K562 (cell line): ENCODE results near the gene HNRNPLL. TPM values are rescaled to one million over a fixed set of nuclear protein-coding genes. Genes with fewer than 3 reads are reported as not detected.

Experiments used
- ATAC-seq: fragments of 200-7000 bp; cut with Tn5 transposase; 3 replicates; pipeline ENCODE4 v1.9.1; 2020; ENCODE audit warnings: moderate library complexity
- BruUV-seq: library from RNA; stranded (reverse); fragments of 400-500 nt; replicated peaks from 2 replicates; lab custom pipeline; 2021; lab: Mats Ljungman, UMichigan
- CTCF ChIA-PET: fragments of 300-600 bp; formaldehyde crosslinking; extraction: SDS; loops from one replicate; lab custom pipeline; 2021; ENCODE audit warnings: low intra/inter-chr PET ratio; lab: Yijun Ruan, JAX
- POLR2A ChIA-PET: fragments of 300-600, 350-650 bp; sonication (Branson Sonifier 250); formaldehyde crosslinking; extraction: SDS; loops from one replicate; lab custom pipeline; 2021; ENCODE audit warnings: antibody characterized with exemption, inconsistent platforms; lab: Yijun Ruan, JAX
- DNase-seq, 4 experiments: peaks; one replicate each; pipeline versions ENCODE4 v3.0.0 to v3.0.0-alpha.2; 2011 to 2018; ENCODE audit warnings: low spot score in 3 of 4, mixed read lengths in 3 of 4; ENCODE audit errors: extremely low read depth in 1 of 4
- FAIRE-seq: peaks from 2 replicates; lab custom pipeline; 2011; peaks lifted over from hg19 to GRCh38; lab: Jason Lieb, UNC
- H2AFZ ChIP-seq: 2 replicates; pipeline ENCODE4 v1.6.0; 2011; ENCODE audit warnings: low read depth, low read length, control low read depth, inconsistent platforms
- H3K27ac ChIP-seq: fragments of 200-600 bp; 3 replicates; pipeline ENCODE4 v1.8.0; 2011; ENCODE audit warnings: low read depth, mild to moderate bottlenecking, control low read depth, inconsistent platforms, low read length, moderate library complexity, mixed read lengths; ENCODE audit errors: extremely low read depth
- H3K27me3 ChIP-seq, 2 experiments: fragments of 300-600 bp in 1 of 2; 2 replicates in 1 of 2; 3 replicates in 1 of 2; pipeline versions ENCODE4 v1.6.0 to v1.8.0; 2011; ENCODE audit warnings: inconsistent platforms in 2 of 2, low read length in 2 of 2, mild to moderate bottlenecking in 1 of 2, mixed read lengths in 1 of 2, moderate library complexity in 1 of 2; ENCODE audit not compliant: control insufficient read depth in 2 of 2, insufficient read depth in 2 of 2
- H3K36me3 ChIP-seq: fragments of 300-600 bp; 3 replicates; pipeline ENCODE4 v1.8.0; 2011; ENCODE audit warnings: mild to moderate bottlenecking, low read length, inconsistent platforms; ENCODE audit not compliant: control insufficient read depth, insufficient read depth
- H3K4me1 ChIP-seq, 2 experiments: fragments of 200-600 bp in 1 of 2; replicated peaks in 1 of 2; 2 replicates in 1 of 2; 3 replicates in 1 of 2; pipeline versions ENCODE4 v1.5.1 to v1.8.0; 2011; ENCODE audit warnings: inconsistent platforms in 2 of 2, low read length in 2 of 2, mild to moderate bottlenecking in 1 of 2, mixed read lengths in 1 of 2, moderate library complexity in 1 of 2; ENCODE audit not compliant: control insufficient read depth in 2 of 2, insufficient read depth in 2 of 2
- H3K4me2 ChIP-seq: 2 replicates; pipeline ENCODE4 v1.6.1; 2011; ENCODE audit warnings: low read length, control low read depth, inconsistent platforms, mixed read lengths; ENCODE audit not compliant: insufficient read depth
- H3K4me3 ChIP-seq: fragments of 200-600 bp; sonication (generic), shearing (Covaris generic); 2 replicates; pipeline ENCODE4 v1.5.1; 2016; ENCODE audit warnings: control low read depth, inconsistent platforms
- H3K79me2 ChIP-seq: fragments of 200-600 bp; 3 replicates; pipeline ENCODE4 v1.8.0; 2011; ENCODE audit warnings: low read length, inconsistent platforms; ENCODE audit not compliant: control insufficient read depth, insufficient read depth
- H3K9ac ChIP-seq, 2 experiments: 2 replicates each; pipeline versions ENCODE4 v1.6.0 to v1.6.1; 2011; ENCODE audit warnings: low read depth in 2 of 2, low read length in 2 of 2, control low read depth in 1 of 2, inconsistent platforms in 1 of 2, mild to moderate bottlenecking in 1 of 2, mixed read lengths in 1 of 2; ENCODE audit not compliant: insufficient read depth in 1 of 2
- H3K9me1 ChIP-seq: one replicate; pipeline ENCODE4 v1.6.0; 2011; ENCODE audit warnings: inconsistent platforms, mild to moderate bottlenecking, low read length, moderate library complexity; ENCODE audit not compliant: control insufficient read depth, insufficient read depth
- H3K9me3 ChIP-seq: replicated peaks from 2 replicates; pipeline ENCODE4 v1.5.1; 2011; ENCODE audit warnings: low read depth, low read length, inconsistent platforms; ENCODE audit not compliant: control insufficient read depth, insufficient read depth
- H4K20me1 ChIP-seq: replicated peaks from 2 replicates; pipeline ENCODE4 v1.6.1; 2011; ENCODE audit warnings: low read length, inconsistent platforms, mixed read lengths; ENCODE audit not compliant: control insufficient read depth, insufficient read depth
- ARID3A ChIP-seq: IDR thresholded peaks from 2 replicates; pipeline ENCODE4 v1.6.1; 2012; ENCODE audit warnings: low read depth, low read length, improper control_type of control experiment, borderline replicate concordance
- FOXK1 ChIP-seq: sonication (generic); formaldehyde crosslinking; IDR thresholded peaks from 2 replicates; pipeline ENCODE4 v1.8.0; 2022; ENCODE audit warnings: missing genetic modification reagents, mild to moderate bottlenecking, borderline replicate concordance
- KAT8 ChIP-seq: fragments of 450-650 bp; IDR thresholded peaks from 2 replicates; pipeline ENCODE4 v1.6.1; 2016; ENCODE audit warnings: low read depth, mild to moderate bottlenecking
- NCOA6 ChIP-seq: fragments of 450-650 bp; IDR thresholded peaks from 2 replicates; pipeline ENCODE4 v1.6.1; 2017; ENCODE audit warnings: mild to moderate bottlenecking
- RUNX1 ChIP-seq: sonication (generic); IDR thresholded peaks from 2 replicates; pipeline ENCODE4 v1.6.1; 2016; ENCODE audit warnings: antibody characterized with exemption, low read depth
- ZBTB7A ChIP-seq: IDR thresholded peaks from 2 replicates; pipeline ENCODE4 v1.6.1; 2011; ENCODE audit warnings: low read depth, mild to moderate bottlenecking, low read length, moderate library complexity, borderline replicate concordance; ENCODE audit not compliant: control insufficient read depth
- ZZZ3 ChIP-seq: fragments of 450-650 bp; IDR thresholded peaks from 2 replicates; pipeline ENCODE4 v1.6.1; 2016; ENCODE audit warnings: antibody characterized with exemption, mild to moderate bottlenecking, moderate library complexity
- WGBS: fragments of 100-300 bp; shearing (Covaris generic); methylation state at CpG from one replicate; pipeline ENCODE4 v1.1.6; 2016; ENCODE audit warnings: low coverage, mixed read lengths; ENCODE audit not compliant: insufficient coverage; ENCODE audit errors: missing lambda C conversion rate; 5-methylcytosine and 5-hydroxymethylcytosine counted together
- in situ Hi-C: fragments of 300-500 bp; cut with MboI; formaldehyde crosslinking; loops from 4 replicates; pipeline ENCODE4 v1.15.0; 2018; ENCODE audit warnings: inconsistent platforms, mixed read lengths
- intact Hi-C: fragments of 100-400 bp; cut with micrococcal nuclease; formaldehyde crosslinking; loops from 2 replicates; pipeline ENCODE4 v1.14.2; 2022
- polyA plus RNA-seq, 8 experiments: library from polyadenylated mRNA; depleted of rRNA in 4 of 8; stranded (reverse) in 5 of 8; unstranded in 3 of 8; fragments of >200 nt; fragmentation: Nextera tagmentation in 2 of 8; fragmentation: Illumina TruSeq in 1 of 8; extraction: Ambion mirVana in 2 of 8; extraction: Trizol in 1 of 8; gene quantifications; 2 replicates each; pipeline versions ENCODE4 v1.2.1 to v1.2.3, GENCODE V29; 2011 to 2014; ENCODE audit warnings: inconsistent platforms in 1 of 8, missing spikeins in 1 of 8
- total RNA-seq, 7 experiments: library from RNA; depleted of rRNA in 6 of 7; stranded (reverse); fragments of >200 nt in 6 of 7; fragmentation: Illumina TruSeq in 2 of 7; extraction: Trizol in 2 of 7; gene quantifications; 2 replicates each; pipeline versions ENCODE4 v1.2.1 to v1.2.3, GENCODE V29; 2011 to 2021; ENCODE audit warnings: low replicate concordance in 1 of 7

Gene HNRNPLL
- total and polyA plus RNA-seq, 9 of the 15 experiments (the other 6 are each of a cell fraction or from before 2014, with no cell fraction given): 19.8 to 135 (median 57.8) TPM

GRCh38 chr2:38517284-38517683 is 85.4 kb downstream of the HNRNPLL start:
- H3K9me1 ChIP-seq: no peaks in the 10 kb centered on the region
- H3K4me3 ChIP-seq: no peak overlapping the region
- no peaks in the 10 kb centered on the region for H3K27me3 ChIP-seq
- POLR2A ChIA-PET: interaction anchor here (1.2 to 1.5 kb wide), 2 partner anchors 11 to 61 kb away, joined by 4 read pairs; no protein-coding TSS in a partner anchor
- no peaks in the 10 kb centered on the region for H3K36me3 ChIP-seq
- no peaks in the 10 kb centered on the region for H3K9me3 ChIP-seq
- TF ChIP-seq FOXK1 (CRISPR knock-in tag) (no peak), ZZZ3 (no peak), KAT8 (no peak), ARID3A (no peak), RUNX1 (no peak), ZBTB7A (no peak), NCOA6 (no peak)
- TF ChIP-seq, all 486 proteins: peak for 0
- H3K4me1 ChIP-seq: peaks cover 10 to 12% of the 10 kb centered on the region in 2 experiments; a peak in 4 of 5 replicates
- in situ Hi-C loops (no loop called here), intact Hi-C loops (no loop called here)
- H2AFZ ChIP-seq: no peak overlapping the region
- no peaks in the 10 kb centered on the region for H4K20me1 ChIP-seq
- 47% methylated on average over 6 of the region's 6 CpGs for WGBS
- DNase-seq: no peak
- no peak overlapping the region for H3K4me2 ChIP-seq
- no peak for FAIRE-seq
- no TSS peak for BruUV-seq
- H3K27ac ChIP-seq: no peak overlapping the region
- H3K79me2 ChIP-seq: no peaks in the 10 kb centered on the region
- no peak overlapping the region for H3K9ac ChIP-seq
- CTCF ChIA-PET: no interaction called here
- no peak for ATAC-seq
